CD4-positive, alpha-beta T cell treated with Interleukin-21 for 1 hour (primary cell): ENCODE measurements around the gene SIDT1.

Experiments
- DNase-seq: peaks from one replicate; pipeline ENCODE4 v3.0.0-alpha.2; 2020

Gene SIDT1

GRCh38 chr3:113531826-113532697 lies at the start of gene SIDT1:
SIDT1 (plus strand) TSS chr3:113532555; CDS start chr3:113533022, 467 bp downstream.
- DNase-seq = peak; percentile 80

DNA sequence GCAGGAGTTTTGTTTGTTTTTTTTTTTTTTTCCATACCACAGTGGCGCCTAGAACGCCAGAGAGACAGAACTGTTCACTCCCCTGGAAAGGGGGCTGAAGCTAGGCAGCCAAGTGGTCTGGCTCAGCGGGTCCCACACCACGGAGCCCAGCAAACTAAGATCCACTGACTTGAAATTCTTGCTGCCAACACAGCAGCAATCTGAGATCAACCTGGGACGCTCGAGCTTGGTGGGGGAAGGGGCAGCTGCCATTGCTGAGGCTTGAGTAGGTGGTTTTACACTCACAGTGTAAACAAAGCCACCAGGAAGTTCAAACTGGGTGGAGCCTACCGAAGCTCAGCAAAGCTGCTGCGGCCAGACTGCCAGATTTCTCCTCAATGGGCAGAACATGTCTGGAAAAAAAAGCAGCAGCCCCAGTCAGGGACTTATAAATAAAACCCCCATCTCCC lies 47.2 kb upstream of the SIDT1 start:
- peak; percentile 41 for DNase-seq

DNA sequence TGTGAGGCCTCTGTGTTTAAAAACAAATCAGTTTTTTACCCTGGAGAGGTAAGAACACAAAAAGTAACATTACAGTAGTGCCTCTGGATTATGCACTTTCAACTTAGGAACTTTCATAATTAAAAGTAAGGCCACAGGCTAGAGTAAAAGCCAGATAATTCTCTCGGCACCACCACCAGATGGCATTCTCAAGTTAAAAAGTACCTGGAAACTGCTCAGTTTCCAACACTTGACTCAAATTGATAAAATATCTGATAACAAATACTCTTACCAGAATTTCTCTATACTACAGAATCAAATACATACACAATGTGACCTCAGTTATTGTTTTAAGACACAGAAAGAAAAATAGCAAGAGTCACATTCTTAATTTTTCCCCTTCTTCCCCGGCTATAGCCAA lies 37.3 kb upstream of the SIDT1 start:
- DNase-seq = peak; percentile 63

DNA sequence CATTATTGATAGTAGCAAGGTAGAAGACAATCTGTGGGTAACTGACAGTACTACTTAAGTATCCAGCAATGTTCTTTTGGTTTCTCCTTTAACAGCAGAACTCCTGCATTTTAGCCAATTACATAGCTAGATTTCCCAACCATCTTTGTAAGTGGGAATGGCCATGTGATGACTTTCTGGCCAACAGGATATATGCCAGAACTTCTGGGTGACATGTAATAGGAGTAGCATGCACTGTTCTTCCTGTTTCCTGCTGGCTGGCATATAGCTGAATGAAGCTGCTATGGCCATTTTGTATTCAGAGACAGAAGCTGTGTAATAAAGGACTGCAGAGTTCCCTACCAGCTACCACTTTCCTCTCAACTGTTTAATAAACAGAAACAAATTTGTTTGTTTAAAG lies 35.4 kb upstream of the SIDT1 start:
- DNase-seq = no peak

DNA sequence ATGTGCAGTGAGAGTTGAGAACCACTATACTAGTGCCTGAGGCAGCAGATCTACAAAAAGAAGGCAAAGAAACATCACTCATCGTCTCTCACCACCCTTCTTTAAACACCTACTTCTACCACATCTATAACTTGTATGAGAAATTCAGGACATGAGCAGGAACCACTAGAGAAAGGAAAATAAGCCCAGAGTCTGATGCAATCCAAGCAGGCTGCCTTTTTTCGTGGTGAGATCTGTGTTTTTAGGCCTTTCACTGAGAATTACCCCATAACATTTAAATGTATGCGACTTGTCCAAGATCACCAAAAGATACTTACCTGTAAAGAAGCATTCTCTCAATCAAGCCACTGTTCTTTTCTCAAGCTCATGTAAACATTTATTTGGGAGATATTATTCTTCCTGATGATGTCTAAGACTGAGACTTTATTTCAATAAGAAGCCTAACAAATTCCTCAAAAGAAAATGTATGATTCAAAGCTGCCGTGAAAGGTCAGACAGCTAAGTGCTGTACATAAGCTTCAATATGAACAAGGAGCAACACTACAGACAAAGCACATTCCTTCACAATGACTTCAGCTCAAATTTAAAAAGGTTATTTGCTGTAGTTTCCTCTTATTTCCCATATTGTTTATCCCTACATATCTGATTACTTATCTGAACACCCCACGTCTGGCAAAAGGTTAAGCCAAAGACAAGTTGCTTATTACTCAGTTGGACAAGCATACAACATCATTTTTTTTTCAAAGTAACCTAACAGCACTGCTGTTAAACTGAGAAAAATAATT lies 33.9 kb upstream of the SIDT1 start:
- no peak for DNase-seq

- no peak for DNase-seq
Observed at GRCh38 chr3:113499081-113499480, 33.3 kb upstream of the SIDT1 start.

- no peak for DNase-seq
Observed at GRCh38 chr3:113501597-113501996, 30.8 kb upstream of the SIDT1 start.

- DNase-seq = no peak
Observed at GRCh38 chr3:113505867-113506266, 26.5 kb upstream of the SIDT1 start.

DNA sequence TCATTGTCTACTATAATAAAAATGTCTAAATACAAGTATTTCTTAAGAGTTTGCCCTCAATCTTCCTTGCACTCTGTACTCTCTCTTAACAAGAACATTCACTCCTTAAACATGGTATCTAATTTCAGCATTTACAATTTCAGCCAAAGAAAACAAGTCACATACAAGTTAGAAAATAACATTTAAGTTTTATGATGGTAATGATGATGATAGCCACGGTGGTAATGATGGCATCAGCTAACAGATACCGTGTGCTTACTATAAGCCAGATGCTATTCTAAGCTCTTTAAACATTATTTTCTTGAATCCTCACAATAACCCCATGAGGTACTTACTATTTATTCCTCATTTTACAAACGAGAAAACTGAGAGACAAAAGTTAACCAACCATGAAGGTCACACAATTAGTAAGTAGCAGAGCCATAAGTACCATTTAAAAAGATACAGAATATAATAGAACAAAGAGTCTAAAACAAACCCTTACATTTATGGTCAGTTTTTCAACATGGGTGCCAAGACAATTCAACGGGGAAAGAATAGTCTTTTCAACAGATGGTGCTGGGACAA lies 24.8 kb upstream of the SIDT1 start:
- no peak for DNase-seq

GRCh38 chr3:113508966-113509365 lies 23.4 kb upstream of the SIDT1 start:
- no peak for DNase-seq

GRCh38 chr3:113514265-113514769 lies 18.0 kb upstream of the SIDT1 start:
- no peak for DNase-seq

DNA sequence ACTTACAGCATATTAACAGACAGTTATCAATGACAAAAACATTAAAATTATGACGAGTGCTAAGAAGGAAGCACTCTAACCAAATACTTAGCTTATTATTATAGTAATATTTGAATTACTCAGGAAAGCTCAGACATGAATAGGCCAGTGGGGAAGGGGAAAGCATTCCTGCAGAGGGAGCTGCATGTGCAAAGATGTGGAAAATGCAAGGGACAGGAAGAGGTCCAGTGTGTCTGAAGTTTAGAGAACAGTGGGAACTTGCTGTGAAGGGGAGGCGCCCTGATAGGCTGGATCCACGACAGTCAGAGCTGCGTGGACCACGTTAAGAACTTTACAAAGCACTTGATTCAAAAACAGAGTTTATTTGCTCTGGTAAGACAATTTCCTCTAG lies 16.2 kb upstream of the SIDT1 start:
- DNase-seq = no peak

DNA sequence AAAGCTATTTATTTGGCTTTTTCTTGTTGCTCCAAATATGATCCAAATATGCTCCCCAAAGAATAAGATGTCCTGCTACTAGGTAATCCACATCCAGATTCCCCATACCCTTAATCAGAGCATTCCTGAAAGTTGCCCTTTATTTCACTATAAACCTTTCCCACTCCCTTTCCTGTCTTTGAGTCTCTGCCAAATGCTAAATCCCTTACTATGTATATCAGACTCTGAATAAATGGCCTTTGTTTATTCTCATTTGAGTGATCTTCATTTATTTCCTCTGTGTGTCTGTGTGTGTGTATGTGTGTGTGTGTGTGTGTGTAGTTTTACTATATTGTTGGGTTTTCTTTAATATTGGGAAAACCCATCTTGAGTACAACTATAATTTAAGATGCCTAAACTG lies 10.4 kb upstream of the SIDT1 start:
- DNase-seq = no peak

DNA sequence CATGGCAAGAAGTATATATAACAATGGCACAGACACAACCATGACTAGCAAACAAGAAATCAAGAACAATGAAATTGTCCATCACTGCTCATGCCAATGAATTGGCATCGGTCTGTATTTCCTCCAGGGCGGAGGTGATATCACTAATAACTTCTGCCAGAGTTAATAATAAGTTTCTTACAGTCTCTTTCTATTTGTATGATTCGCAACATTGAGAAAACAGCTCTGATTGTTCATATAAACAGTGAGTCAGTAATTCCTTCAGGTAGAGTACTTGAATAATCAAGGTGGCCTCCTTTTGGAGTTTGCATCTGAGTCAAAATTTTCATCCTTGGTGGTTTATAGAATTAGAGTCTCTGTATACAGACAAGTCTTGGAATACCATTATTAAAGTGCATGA lies 9.1 kb upstream of the SIDT1 start:
- no peak for DNase-seq

DNA sequence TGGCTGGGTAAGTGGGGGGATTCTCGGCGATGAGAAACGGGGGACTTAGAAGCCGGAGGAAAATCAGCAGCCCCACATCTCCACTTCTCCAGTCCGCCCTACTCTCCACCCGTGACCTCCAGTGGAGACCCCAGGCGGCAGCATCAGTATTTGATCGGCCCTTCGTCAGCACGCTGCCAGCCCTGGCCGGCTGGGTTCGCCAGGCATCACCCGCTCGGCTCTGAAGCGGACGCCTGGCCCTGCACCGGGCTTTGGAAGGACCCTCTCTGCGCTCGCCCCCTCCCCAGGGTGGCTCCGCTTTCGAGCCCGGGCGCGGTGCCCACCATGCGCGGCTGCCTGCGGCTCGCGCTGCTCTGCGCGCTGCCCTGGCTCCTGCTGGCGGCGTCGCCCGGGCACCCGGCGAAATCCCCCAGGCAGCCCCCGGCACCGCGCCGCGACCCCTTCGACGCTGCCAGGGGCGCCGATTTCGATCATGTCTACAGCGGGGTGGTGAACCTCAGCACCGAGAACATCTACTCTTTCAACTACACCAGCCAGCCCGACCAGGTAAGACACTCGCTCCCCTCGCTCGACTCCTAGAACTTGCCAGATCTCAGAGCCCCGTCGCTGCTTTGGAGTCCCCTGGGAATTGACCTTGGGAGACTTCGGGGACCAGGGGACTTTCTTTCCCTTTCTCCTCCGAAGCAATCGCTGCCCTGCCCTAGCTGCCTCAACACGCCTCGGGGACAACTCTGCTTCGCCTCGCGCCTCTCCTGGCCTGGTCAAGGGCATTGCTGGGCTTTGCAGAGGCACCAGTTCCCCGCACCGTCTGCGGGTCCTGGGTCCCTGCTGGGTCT lies 561 bp downstream of the SIDT1 start:
- DNase-seq = peak; percentile 57

DNA sequence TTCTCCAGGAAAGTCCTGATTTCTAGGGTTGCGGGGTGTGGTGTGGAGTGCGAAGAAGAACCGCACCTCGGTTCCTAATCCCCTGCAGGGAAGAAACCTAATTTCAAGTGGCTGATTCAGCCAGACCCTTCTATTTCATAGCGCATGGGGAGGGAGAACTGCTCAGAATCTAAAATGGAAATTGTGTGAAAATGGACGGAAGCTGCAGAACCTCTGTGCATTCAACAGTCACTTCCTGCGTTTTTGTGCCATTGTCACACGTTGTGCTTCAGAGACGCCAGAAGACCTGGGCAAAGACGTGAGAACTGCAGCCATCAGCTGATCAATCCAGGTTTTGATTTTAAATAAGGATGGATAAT lies 1.2 kb downstream of the SIDT1 start:
- peak; percentile 66 for DNase-seq

GRCh38 chr3:113534365-113534764 lies 2.0 kb downstream of the SIDT1 start:
- peak; percentile 53 for DNase-seq

- peak; percentile 25 for DNase-seq
Observed at GRCh38 chr3:113535898-113536297, 3.5 kb downstream of the SIDT1 start.

DNA sequence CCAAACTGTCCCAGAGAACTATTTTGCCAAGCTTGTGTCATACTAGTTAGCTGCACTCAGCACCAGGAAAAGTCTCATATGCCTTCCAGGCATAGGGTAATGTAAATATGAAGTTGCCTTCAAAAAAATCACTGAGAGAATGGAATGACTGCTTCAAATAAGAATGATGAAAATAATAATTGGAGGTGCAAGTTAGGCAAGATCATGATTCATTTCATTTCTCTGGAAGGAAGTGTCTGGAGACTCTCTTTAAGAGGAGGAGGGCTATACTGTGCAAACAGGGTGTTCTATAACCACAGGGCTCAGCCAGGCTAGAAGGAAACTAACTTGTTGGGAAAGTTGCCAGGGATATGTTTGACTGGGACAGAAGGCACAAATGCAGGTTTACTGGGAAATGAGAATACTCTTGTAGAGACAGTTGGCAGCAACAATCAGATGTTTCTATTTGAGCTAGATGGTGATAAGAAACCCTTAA lies 4.3 kb downstream of the SIDT1 start:
- no peak for DNase-seq

GRCh38 chr3:113537155-113537554 lies 4.8 kb downstream of the SIDT1 start:
- no peak for DNase-seq

- DNase-seq = no peak
Observed at GRCh38 chr3:113541519-113541918, 9.2 kb downstream of the SIDT1 start.

DNA sequence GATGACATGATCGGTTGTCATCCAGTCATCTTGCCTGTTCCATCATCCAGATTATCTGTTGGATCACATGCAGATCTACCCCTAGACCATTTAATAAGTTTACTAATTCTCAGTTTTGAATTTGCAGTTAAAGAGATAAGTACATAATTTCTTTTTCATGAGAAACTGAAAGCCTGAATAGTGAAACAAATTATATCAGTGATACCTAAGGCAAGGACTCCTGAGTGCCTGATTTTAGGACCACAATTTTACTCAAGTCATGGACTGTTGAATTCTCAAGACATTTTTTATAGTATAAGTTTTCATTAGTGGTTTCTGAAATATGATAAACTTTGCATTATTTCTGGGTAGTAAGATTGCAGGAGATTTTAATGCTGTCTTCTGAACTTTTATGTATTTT lies 13.2 kb downstream of the SIDT1 start:
- DNase-seq = no peak
